ENCODE data around the gene EHD3.

Gene EHD3

DNA sequence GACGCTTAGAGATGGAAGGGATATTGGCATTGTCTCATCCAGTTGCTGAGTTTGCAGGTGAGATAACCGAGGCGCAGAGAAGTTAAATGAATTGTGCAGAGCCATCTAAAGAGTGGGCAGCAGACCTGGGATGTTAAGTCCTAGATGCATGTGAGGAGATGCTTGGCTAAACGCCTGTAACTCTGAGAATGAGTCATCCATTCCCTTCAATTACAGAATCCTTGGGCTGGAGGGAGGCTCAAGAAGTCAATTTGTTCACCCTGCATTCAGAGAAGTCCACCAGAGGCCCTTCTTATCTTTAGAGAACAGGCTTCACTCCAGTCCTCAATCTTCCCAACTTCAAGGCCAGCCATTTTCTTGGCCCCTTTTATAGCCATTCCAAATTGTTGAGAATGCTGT lies 1.6 kb downstream of the EHD3 start:
- DNase-seq (ENCODE audit: low read depth in 3 of 3): no peak

DNA sequence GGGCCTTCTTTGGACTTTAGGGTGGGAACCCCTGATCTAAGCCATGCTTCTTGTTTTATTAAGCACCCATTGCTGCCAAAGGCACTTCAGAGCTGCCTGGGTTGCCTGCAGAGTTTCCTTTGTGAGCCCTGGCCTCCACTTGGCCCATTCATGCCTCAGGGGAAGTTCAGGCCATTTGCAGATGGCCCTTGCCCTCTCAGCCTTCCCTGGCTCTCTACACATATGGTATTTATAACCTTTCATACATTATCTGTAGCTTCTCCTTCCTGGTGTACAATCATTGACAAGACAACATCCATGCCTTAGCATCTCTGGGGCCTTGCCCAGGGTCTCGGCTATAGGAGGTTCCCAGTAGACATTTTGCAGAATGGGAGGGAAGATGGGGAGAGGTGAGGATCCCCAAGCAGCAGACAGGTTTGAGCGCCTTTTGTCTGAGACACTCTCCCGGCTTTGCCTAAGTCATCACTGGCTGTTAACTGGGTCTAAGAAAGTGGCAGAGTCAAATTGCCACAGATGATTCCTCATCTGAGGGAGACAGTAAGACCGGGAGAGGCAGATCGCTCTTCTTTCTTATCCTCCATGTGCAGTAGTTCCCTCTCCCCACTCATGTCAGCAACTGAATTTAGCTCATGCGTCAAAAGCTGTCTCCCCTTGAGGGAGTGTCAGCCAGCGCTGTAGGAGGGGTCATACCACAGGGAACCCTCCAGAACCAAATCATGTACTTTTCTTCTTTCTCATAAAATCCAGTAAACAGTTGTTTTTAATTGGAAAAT lies 2.7 kb downstream of the EHD3 start:
- DNase-seq (ENCODE audit: low read depth in 3 of 3): no peak

DNA sequence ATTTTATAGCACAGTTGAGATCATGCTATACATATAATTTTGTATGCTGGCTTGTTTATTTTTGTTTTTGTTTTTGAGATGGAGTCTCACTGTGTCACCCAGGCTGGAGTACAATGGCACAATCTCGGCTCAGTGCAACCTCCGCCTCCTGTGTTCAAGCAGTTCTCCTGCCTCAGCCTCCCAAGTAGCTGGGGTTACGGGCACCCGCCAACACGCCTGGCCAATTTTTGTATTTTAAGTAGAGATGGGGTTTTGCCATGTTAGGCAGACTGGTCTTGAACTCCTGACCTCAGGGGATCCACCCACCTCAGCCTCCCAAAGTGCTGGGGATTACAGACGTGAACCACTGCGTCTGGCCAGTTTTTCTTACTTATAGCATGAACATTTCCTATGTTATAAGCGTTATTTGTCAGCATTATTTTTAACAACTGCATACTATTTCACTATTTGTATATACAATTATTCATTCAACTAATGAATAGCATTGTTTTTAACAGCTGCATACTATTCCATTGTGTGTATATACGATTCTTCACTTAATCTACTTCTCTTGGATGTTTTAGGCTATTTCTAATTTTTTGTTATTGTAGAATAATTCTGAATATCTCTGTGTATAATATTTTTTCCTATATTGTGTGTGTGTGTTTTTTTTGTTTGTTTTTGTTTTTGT lies 3.5 kb downstream of the EHD3 start:
- DNase-seq (ENCODE audit: low read depth in 3 of 3): no peak

DNA sequence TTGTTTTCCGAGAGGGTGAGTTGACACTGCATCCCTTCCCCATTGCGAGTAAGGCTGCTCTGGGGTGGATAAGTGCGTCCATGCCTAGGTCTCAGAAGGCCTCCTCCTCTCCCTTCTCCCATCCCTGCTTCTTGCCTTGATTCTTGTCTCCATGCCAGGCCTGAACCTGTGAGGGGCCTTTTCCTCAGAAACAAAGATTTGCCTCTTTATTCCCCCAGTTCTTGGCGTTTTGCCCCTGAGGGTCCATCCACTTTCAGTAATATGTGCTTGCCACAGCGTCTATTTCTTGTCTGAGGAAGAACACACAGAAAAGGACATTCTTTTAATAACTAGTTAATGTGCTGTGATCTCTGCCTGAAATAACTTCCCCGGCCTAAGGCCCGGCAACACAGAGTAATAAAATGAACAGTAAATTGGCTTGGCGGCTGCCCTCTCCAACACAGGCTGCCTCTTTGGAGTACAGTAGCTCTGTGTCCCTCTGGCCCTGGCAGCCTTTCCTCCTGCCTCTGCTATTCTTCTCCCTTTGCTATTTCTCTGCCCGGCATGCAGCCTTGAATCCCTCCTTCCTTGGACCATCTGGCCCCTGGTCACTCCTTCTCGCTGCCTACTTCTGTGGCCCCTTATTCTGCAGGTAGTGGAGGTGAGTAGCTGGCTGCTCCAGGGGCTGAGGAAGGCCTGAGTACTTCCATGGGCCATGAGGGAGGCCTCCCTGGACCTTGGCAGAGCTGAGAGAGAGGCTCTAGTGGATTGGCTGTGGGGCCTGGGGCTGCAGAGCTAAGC lies 4.4 kb downstream of the EHD3 start:
- no peak for DNase-seq (ENCODE audit: low read depth in 3 of 3)

DNA sequence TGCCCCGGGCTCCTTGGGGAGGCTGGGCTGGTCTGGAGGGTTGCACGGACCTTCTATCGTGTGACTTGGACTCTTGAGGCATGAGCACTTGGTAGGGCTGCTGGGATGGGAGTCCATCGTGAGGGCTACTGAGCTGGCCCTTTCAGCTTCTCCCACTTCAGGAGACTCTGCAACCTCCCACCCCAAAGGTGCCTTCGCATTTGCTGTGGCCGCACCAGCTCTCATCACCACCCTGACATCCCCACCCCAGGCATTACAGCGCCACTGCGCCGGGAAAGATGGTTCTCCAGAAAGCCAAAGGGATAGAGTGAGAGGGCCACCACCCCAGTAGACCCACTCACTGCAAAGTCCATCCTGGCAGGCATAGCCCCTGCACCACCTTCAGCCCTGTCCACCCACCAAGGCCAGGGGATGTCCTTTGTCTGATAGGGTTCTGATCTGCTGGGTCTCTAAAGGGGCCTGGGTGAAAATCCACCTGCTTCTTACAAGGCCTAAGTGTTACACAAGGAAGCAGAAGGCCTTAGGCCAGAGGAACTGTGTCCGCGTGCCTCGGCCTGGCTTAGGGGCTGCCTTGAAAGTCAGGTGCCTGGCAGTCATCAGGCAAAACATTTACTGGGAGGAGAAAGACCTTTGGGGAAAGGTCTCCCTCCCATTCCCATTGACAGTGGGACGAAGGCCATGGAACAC lies 5.1 kb downstream of the EHD3 start:
- no peak for DNase-seq (ENCODE audit: low read depth in 3 of 3)

DNA sequence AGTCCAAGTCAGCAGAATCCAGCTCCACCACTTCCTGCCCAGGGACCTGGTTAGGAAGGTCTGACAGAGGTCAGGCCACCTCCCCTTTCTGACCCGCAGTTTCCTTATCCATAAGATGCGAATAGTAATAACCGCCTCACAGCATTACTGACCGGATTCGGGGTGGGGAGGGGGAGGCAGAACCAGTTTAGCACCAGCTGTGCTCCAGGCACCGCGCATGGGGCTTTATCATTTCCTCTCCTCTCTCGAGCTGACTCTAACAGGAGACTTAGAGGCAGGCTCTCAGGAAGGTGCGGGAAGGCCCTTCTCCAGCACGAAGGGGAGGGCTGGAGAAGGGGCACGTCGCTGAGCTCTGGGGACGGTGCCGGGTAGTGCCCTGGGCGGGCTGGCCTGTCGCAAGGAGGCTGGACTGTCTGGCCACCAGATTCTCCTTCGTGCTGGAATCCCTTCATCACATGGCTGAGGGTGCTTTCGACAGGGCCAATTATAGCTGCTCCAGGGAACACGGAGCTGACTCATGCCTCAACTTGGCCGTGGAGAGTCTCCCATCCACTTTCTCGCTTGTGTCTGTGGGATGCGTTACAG lies 5.7 kb downstream of the EHD3 start:
- DNase-seq (ENCODE audit: low read depth in 3 of 3): no peak

DNA sequence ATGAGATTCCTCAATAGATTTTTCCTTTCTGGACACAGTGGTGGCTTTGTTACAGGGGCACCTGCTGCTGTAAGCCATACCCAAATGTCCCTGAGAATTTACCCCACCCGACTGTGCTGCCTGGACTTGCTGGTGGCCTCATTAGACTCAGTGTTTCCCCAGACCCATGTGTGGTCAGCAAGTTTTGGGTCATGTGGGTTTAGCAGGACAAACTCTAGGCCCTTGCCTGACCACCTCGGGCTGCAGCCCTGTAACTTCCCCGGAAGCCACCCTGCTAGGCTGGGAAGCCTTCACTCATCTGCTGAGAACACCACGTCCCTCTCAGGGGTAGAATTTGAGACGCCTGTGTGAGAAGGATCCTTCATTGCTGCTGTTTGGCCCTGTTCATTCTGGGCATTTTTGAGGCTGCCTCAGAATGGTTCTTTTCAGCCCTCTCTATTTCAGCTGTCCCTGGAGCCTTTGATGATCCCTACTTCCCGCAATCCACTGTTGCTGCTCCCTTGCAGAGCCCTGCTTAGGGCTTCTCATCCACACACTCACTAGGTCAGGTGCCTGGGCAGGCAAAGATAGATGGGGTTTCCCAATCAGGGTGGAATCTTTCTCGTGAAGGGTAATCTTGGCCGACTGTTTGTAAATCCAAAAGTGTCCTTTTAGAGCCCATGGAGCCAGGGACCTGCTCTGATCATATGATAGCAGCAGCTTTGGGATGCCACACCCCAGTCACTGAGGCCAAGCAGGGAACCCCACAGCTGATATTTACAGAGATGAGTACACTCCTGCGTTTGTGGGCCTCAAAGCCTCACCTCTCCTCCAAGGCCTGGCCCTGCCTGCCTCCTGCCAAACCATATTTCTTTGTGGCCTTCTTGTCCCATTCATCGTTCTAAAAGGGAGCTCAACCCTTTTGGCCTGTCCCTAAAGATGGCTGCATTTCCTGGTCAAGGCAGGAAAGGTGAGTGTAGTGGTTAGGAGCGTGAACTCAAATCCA lies 6.7 kb downstream of the EHD3 start:
- DNase-seq (ENCODE audit: low read depth in 3 of 3): no peak

DNA sequence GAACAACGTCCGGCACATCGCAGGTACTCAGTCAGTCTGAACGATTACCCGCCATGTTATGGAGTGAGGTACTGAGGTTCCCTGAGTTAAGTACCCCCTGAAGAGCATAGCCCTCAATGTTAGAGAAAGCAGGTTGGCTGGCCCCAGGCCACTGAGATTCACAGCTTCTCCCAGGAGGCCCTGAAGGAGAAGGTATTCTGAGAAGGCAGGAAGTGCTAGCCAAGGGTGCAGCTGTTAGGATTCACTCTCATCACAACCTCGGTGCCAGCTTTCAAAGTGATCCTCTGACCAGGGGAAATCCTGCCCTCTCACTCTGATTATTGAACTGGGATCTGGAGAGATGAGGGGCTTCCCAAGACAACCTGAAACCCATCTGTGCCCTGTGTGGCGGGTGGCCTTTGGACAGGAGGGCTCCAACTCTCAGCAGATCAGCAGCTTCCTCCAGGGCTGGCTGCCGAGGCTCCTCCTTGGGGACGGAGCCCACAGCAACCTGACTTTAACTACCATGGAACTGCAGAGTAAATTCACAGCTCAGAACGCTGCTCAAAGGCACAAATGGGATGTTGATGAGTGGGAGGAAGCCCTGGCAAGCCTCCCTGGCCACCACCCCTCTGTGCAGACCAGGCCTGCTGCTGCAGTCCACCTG lies 7.8 kb downstream of the EHD3 start:
- DNase-seq (ENCODE audit: low read depth in 3 of 3): no peak

DNA sequence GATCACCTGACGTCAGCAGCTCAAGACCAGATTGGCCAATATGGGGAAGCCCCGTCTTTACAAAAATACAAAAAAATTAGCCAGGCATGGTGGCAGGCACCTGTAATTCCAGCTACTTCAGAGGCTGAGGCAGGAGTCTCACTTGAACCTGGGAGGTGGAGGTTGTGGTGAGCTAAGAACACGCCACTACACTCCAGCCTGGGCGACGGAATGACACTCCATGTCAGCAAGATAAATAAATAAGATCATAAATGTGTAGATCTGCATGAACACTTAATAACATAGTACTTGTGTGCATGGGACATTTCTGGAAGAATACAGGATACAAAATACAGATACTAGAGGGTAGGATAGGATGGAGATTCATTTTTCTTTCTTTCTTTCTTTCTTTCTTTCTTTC lies 9.1 kb downstream of the EHD3 start:
- no peak for DNase-seq (ENCODE audit: low read depth in 3 of 3)

DNA sequence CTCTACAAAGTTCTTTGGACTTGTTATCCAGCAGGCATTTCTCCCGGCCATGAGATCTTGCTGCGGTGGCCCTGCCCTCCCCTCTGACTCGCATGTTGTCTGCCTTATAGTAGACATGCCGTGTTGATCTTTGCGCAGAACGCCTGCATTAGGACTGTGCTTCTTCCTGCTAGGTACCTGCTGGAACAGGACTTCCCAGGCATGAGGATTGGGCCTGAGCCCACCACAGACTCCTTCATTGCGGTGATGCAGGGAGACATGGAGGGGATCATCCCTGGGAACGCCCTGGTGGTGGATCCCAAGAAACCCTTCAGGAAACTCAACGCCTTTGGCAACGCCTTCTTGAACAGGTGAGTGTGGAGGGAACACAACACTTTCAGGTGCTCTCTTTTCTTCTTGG lies 10.1 kb downstream of the EHD3 start:
- DNase-seq (ENCODE audit: low read depth in 3 of 3): no peak

DNA sequence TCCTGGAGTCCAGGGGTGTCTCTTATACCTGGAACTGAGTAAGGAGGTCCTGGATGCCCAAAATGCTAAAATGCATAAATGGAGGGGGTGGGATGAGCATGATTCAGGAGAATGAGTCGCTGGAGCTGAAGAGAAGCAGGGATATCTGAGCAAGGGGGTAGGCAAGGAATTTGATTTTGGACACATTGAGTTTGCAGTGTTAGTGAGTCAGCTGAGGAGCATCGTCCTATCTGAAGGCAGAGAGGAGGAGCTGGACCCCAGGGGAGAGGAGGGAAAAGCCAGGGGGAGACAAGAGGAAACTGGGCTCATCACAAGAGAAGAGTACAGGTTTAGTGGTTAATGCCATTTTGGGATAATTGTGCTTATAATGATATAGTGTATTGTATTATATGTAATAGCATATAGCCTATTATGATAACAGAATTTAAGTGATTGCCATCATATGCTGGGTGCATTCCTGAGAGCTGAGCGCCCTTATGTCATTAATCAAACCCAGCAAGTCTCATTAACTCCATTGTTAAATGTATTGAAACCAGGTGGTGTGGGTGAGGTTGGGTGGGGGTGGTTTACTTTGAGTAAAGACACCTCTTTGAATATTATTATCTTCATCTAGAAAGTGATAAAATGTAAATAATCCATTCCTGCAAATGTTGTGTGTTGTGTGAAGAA lies 12.4 kb downstream of the EHD3 start:
- no peak for DNase-seq (ENCODE audit: low read depth in 3 of 3)

DNA sequence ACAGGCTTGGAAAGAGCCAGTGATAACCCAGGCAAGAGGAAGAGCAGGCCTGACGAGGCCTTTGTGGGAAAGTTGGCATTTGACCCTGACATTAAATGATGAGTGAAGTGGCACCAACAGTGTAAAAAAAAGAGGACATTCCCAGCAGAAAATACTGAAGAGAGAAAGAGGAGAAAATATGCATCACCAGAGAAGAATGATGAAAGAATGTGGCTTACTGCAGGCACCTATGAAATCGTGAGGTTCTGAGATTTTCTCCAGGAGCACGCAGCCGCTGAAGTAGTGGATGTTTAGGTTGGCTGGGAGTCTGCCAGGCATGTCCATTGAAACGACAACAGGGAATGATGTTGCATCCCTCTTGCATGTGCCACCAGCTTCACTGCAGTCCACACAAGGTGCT lies 13.8 kb downstream of the EHD3 start:
- DNase-seq (ENCODE audit: low read depth in 3 of 3): no peak

DNA sequence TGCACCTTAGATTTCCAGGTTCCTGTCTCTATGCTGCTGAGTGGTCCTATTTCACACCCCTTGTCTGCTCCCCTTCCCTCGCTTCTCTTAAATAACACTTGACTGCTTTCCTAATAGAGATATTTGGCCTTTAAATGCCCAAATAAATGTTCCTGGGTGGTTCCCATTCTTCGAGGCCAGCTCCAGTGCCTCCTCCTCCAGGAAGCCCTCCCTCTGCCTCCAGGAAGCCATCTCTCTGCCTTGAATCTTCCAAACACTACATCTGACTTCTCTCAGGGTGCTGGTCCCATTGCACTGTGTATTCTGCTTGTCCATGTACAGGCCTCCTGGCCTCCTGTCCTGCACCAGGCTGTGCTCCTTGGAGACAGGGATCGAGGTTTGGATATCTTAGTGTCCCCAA lies 14.2 kb downstream of the EHD3 start:
- no peak for DNase-seq (ENCODE audit: low read depth in 3 of 3)

DNA sequence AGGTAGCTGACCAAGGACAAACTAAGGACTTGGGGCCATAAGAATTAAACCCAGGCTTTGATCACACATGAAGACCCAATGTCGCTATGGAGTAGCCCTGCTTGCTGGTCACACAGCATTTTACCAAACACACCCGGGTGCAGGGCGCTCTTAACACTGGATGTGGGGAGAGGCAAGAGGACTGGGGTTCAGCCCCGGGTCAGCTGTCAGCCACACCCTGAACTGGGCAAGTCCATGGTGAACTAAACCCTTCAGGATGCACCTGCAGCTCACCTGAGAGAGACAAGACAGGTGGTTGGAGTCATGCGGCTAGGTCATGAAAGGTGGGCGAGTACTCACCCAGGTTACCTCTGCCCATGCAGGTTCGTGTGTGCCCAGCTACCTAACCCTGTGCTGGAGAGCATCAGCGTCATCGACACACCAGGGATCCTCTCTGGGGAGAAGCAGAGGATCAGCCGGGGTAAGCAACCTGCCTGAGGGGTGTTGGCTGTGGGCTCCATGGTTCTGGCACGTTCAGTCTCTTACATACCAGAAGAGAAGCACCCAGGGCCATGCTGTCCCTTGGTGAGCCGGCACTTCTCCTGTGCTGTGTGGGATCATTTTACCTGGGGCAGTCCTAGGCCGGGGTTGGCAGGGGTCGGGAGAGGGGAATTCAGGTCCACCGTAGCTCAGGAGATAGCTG lies 15.2 kb downstream of the EHD3 start:
- no peak for DNase-seq (ENCODE audit: low read depth in 3 of 3)

DNA sequence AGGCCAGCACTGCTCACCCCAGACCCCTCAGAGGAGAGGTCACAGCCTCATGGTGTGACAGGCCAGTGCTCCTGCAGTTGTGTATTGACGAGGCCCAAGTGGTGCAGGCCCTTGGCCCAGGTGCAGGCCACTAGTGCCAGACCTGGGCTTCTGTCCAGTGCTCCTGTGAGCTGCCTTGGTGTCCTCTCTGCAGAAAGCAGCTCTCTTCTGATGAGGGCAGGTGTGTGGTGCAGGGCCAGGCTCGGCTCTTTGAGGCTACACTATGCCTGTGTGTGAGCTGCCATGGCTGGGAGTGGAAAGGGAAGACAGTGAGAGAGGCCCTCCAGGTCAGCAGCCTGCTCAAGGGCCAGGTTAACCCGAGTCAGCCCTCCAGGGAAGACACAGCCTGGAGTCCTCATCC lies 17.1 kb downstream of the EHD3 start:
- no peak for DNase-seq (ENCODE audit: low read depth in 3 of 3)

DNA sequence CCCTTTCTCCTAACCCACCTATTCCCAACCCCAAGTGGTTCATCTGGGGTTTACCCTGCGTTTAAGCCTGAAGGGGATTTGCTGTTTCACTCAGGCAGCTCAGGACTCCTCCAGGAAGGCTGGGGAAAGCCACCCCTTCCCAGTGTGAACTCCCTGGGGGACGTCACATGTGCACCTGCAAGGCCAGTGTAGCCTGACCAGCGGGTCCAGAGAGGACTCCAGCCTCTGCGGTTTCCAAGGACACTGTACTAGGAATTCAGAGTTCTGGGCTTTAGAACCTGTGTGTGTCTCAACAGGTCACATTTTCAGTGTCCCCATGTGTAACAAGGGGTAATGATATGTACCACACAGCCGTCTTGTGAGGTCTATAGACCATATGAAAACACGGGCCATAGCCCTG lies 17.9 kb downstream of the EHD3 start:
- no peak for DNase-seq (ENCODE audit: low read depth in 3 of 3)

DNA sequence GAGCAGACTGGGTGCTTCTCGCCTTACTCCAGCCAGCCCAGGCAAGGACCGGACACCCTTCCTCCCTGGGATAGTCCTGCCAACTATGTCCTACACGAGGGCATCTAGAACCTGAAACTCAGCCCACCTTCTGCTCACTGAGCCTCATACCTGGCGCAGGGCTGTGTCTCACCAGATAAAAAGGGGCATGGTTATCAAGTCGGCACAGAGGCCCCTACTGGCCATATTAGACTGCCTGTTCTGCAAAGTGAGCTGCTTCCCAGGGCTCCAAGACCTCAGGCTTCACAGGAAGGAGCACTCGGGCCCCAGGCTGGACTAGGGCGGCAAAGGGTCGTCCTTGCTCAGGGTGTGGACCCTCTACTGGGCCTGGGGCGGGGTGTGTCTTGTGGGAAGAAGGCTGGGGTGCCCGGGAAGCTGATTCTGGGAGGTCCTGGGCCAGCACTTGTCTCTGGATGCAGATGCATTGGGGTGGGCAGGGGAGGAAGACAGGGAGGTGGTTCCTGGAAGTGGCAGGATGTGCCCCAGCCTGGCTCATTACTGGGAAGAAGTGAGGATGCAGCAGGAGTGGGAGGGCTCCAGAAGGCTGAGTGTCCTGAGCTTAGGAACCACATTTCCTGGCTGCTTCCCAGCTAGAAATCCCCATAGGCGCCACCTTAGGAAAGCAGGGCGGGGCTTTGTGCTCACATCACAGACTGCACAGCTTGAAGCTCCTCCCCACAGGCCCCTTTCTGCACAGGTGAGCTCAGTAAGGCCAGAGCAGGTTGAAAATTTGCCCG lies 19.6 kb downstream of the EHD3 start:
- DNase-seq (ENCODE audit: low read depth in 3 of 3): no peak

Measured in stimulated activated CD4-positive, alpha-beta T cell treated with anti-CD3 and anti-CD28 coated beads, TNF-alpha, amount 100 ng/mL, for 48 hours (primary cell).